ENCODE results near the gene ASB13.
A peak's percentile ranks its signal among the peaks of the same experiment; 100 is the strongest.
"Not testable (repeated sequence)": the region's sequence is repeated elsewhere in the genome, so short reads cannot be mapped to it uniquely, and the experiment has no call there.

The ASB13 gene

GRCh38 chr10:5624701-5625100 is 41.7 kb downstream of the ASB13 start:
- no peak for DNase-seq (ENCODE audit: extremely low spot score)
- ChIA-PET CTCF (interaction anchor here (2.6 to 8.2 kb wide), 4 partner anchors 8 to 804 kb away, joined by 7 to 145 read pairs (median 45); no protein-coding TSS in a partner anchor), POLR2A (no interaction called here)
- no peak for TF ChIP-seq CTCF (IDR thresholded peaks at IDR 0.05; ENCODE audit: control extremely low read depth, extremely low read depth, low read depth, missing control alignments)

DNA sequence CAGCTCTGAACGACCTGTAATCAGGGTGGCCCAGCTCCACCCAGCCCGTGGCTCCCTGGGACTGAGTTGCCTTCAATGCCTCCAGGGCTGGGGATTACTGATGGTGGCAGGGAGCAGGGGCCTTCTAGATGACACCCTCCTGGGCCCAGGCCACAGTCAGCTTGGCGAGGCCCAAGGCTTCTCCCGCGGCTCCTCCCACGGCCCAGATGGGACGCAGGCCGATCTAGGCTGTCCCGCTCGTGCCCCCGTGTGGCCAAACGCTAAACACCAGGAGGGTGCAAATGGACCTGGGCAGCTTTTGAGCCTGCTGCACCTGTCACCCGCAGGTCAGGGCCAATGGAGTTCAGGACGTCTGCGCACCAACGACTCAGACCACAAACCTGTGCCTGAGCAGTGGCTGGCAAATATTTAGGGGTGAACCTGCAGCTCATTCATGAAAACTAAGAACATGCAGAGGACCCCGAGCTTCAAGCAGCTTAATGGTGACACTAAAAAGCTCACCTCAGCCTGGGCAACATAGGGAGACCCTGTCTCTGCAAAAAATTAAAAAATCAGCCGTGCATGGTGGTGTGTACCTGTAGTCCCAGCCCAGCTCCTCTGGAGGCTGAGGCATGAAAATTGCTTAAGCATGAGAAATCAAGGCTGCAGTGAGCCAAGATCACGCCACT is 43.2 kb downstream of the ASB13 start:
- POLR2A ChIA-PET: interaction anchor here (1.0 kb wide), 1 partner anchor 179 kb away, joined by 3 read pairs; no protein-coding TSS in a partner anchor
- CTCF ChIA-PET: interaction anchor here (0.6 to 8.2 kb wide), 53 partner anchors 9 to 813 kb away, joined by 3 to 145 read pairs (median 5); no protein-coding TSS in a partner anchor

DNA sequence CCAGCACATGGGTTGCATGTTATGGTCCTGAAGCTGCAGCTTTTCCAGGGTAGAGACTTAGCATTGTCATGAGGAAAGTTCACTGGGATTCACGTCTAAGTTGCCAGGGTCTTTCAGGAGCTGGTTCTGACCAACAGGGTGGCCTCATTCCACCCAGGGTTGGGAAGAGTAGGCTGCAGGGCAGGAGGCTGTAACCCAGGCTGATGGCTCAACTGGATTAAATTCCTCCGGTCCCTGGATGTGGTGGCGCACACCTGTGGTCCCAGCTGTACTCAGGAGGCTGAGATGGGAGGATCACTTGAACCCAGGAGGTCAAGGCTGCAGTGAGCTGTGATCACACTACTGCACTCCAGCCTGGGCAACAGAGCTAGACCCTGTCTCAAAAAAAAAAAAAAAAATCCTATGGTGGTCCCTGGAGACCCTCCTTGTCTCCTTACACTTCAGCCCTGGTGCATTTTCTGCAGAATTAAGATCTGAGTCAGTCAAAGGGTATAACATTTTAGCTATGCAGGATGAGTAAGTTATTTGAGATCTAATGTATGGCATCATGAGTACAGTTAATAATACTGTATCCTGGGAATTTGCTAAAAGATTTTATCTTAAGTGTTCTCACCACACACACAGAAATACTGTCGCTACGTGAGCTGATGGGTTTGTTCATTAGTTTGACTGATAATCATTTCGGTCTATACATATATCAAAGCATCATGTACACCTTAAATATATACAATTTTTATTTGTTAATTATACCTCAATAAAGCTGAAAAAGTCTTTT is 44.0 kb downstream of the ASB13 start:
- no peak for TF ChIP-seq CTCF (IDR thresholded peaks at IDR 0.05; ENCODE audit: control extremely low read depth, extremely low read depth, low read depth, missing control alignments)
- CTCF ChIA-PET: interaction anchor here (0.6 to 8.2 kb wide), 51 partner anchors 9 to 812 kb away, joined by 3 to 145 read pairs (median 5); no protein-coding TSS in a partner anchor
- no peak for DNase-seq (ENCODE audit: extremely low spot score)
- POLR2A ChIA-PET: interaction anchor here (1.0 kb wide), 1 partner anchor 179 kb away, joined by 3 read pairs; no protein-coding TSS in a partner anchor

More for the DNA sequence above, 43.2 kb downstream of the ASB13 start:
- peak; percentile 92 for TF ChIP-seq CTCF (IDR thresholded peaks at IDR 0.05; ENCODE audit: control extremely low read depth, extremely low read depth, low read depth, missing control alignments)
- peak; percentile 89 for DNase-seq (ENCODE audit: extremely low spot score)

GRCh38 chr10:5621371-5621770 is 45.0 kb downstream of the ASB13 start:
- CTCF ChIA-PET: interaction anchor here (2.9 to 8.2 kb wide), 6 partner anchors 11 to 771 kb away, joined by 13 to 145 read pairs (median 38); no protein-coding TSS in a partner anchor
- DNase-seq (ENCODE audit: extremely low spot score); POLR2A ChIA-PET: not testable (repeated sequence)

DNA sequence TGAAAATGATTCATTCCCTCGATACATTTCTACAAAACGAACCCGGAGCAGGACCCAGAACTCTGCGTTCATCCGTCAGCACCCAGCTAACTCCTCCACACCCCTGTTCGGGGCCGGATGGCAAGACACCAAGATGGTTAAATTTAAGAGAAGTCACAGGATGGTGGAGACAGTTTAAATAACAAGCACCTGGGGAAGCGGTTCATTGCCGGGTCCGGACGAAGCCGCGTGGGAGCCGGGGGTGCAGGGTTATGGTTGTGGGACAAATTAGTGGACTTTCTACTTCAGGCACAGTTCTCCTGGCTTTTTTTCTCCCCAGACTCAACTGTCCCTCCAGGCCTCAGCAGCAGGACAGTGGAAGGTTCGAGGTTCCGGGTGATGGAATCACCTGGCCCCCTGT is 45.4 kb downstream of the ASB13 start:
- TF ChIP-seq CTCF (IDR thresholded peaks at IDR 0.05; ENCODE audit: control extremely low read depth, extremely low read depth, low read depth, missing control alignments): no peak
- ChIA-PET CTCF (interaction anchor here (3.5 to 8.2 kb wide), 4 partner anchors 12 to 771 kb away, joined by 17 to 145 read pairs (median 56); no protein-coding TSS in a partner anchor), POLR2A (no interaction called here)
- no peak for DNase-seq (ENCODE audit: extremely low spot score)

DNA sequence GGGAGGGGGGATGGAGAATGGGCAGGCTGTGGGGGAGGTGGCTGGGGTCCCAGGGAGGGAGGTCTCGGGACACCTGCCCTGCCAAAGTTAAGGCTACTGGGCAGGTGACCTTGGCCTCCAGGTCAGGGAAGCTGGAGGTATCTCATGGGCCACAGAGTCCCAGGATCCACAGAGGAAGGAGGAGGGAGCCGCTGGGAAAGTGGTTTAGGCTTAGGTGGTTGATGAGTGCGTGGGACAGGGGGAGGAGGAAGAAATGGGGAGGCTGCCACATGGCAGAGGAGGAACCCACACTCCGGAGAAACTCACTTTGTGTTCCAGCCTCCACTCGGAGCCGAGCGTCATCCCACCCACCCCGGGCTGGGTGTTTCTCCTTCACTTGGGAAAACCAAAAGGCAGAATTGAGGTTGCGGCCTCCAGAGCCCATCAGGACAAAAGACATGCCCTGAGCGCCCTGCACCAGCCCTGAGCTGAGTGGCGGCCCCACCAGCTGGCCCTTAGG is 46.1 kb downstream of the ASB13 start:
- POLR2A ChIA-PET: no interaction called here
- TF ChIP-seq CTCF (IDR thresholded peaks at IDR 0.05; ENCODE audit: control extremely low read depth, extremely low read depth, low read depth, missing control alignments): no peak
- CTCF ChIA-PET: interaction anchor here (3.5 to 8.2 kb wide), 3 partner anchors 12 to 770 kb away, joined by 40 to 145 read pairs (median 73); no protein-coding TSS in a partner anchor
- DNase-seq (ENCODE audit: extremely low spot score): no peak
